Inferior parietal cortex (tissue), 1 donor: ENCODE results near the gene FBXL16.

ENCODE experiments used
- DNase-seq: peaks from one replicate; pipeline ENCODE4 v3.0.0-alpha.2; 2016; ENCODE audit errors: extremely low spot score

The FBXL16 gene

DNA sequence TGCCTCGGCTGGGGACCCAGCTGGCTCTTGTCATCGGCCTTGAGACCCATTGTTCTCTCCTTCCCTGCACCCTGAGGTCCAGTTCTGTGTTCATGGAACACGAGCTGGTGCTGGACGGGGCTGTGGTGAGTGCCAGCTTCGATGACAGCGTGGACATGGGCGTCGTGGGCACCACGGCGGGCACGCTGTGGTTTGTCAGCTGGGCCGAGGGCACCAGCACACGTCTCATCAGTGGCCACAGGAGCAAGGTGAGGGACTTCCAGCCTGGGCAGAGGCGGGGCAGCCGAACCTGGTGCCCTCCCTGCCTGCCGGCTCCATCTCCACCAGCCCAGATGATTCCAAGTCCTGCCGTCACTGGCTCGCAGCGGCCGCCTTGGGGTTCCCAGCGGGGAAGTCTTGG lies 43.0 kb downstream of the FBXL16 start:
- no peak for DNase-seq

DNA sequence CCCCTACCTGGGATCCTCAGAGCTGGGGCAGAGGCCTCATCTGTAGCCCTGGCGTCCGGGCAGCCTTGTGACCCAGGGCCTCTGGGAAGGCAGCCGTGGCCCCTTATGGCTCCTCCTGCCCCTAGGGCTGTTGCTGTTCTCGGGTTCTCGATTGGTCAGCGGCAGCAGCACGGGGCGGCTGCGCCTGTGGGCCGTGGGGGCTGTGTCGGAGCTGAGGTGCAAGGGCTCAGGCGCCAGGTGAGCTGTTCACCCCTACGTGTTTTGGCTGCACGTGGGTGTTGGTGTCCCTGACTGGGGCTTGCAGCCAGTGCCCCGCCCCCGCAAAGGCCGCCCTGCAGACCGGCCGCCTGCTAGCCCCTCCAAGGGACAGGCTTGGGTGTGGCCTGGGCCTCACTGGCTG lies 43.5 kb downstream of the FBXL16 start:
- DNase-seq = no peak

DNA sequence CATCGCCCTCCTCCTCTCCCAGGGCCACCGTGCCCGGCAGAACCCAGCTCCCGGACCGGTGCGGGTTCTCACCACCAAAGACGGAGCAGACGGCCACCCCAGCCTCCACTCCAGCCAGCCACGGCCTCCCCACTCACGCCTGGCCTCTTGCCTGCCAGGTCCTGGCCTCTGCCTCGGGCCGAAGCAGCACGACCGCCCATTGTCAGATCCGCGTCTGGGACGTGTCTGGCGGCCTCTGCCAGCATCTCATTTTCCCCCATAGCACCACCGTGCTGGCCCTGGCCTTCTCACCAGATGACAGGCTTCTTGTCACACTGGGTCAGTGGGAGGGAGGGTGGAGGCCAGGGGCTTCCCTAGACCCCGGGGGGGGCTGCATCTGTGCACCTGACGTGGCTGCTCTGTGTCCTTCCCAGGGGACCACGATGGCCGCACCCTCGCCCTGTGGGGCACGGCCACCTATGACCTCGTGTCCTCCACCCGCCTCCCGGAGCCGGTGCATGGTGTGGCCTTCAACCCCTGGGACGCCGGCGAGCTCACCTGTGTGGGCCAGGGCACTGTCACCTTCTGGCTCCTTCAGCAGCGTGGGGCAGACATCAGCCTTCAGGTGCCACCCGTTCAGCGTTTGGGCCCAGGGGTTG lies 44.3 kb downstream of the FBXL16 start:
- no peak for DNase-seq

DNA sequence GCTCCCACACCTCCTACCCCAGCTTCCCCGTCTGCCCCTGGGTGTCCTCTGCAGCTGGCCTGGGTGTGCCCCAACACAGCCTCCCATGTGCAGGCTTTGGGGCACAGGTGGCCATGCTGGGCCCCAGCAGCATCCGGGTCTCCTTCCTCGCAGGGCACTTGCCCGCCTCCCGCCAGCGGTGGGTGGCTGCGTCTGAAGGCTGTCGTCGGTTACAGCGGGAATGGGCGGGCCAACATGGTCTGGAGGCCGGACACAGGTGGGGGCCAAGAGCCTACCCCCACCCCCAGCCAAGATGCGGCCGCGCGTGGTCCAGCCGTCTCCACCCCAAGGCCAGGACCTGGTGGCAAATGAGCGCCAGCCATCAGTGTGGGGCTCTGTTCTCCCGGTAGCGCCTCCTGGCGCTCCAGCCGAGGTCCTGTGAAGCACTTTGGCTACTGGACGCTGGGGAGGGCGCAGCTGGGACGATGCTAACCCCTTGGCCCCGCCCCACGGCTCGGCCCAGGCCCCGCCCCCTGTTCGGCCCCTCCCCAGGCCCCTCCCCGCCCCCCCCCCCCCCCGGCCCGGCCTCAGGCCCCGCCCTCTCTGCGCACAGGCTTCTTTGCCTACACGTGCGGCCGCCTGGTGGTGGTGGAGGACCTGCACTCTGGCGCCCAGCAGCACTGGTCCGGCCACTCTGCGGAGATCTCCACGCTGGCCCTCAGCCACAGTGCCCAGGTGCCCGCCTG lies 45.0 kb downstream of the FBXL16 start:
- DNase-seq = peak; percentile 75

DNA sequence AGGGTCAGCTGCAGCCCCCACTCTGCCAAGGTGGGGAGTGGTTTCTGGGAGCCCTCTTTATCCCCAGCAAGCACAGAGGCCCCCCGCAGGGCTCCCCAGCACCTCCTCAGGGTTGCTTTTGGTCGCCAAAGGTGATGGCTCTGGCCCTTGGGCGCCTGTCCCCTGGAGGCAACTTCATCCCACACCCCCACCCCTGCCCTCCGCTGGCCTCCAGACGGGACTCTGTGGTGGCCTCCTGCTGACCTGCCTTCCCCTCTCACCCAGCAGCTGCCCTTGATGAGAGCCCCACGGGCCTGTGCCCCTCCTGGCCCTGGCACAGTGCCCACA lies 45.5 kb downstream of the FBXL16 start:
- DNase-seq = no peak

DNA sequence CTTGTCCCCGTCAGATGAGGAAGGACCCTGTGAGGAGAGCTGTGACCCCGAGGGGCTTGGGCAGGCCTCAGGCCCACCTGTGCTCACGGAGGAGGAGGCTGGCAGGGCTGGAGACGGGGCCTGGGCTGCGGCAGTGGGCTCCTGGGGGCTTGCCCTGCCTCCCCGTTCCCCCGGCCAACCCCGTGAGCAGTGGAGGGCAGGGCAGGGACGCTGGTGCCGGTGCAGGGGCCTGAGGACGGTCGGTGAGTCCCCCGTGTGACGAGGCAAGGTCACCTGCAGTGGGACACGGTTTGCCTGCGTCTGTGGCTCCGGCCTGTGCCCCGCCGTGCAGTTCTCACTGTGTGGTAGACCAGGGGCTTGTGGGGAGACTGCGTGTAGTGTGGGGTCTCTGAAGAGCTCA lies 46.0 kb downstream of the FBXL16 start:
- no peak for DNase-seq

DNA sequence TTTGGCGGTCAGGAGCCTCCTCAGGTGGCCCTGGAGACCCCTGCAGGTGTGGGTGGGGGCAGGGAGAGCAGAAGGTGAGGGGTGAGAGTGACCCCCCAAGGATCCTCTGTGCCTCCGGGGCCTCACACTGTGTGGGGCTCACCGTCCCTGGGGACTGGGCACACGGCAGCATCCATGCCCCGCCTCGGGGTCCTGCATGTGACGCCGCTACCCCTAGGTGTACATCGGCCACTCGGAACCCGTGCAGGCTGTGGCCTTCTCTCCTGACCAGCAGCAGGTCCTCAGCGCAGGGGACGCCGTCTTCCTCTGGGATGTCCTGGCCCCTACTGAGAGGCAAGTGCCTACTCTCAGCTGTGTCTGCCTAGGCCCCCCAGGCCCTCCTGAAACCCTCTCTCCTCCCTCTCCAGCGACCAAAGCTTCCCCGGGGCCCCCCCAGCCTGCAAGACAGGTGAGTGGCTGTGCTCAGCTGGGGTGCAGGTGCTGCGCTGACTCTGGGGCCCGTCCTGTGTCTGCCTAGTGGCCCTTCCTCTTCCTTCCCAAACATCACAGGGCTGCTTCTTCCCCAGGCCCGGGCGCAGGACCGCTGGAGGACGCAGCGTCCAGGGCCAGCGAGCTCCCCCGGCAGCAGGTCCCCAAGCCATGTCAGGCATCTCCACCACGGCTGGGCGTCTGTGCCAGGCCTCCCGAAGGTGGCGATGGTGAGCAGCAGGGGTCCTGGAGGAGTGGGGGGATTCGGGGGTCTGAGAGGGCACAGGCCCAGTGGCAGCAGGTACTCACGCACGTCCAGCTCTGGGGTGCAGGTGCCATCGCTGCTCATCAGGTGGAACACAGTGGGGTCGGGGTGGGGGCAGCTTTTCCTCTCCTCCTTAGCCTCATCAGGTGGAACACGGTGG lies 46.7 kb downstream of the FBXL16 start:
- DNase-seq = no peak

DNA sequence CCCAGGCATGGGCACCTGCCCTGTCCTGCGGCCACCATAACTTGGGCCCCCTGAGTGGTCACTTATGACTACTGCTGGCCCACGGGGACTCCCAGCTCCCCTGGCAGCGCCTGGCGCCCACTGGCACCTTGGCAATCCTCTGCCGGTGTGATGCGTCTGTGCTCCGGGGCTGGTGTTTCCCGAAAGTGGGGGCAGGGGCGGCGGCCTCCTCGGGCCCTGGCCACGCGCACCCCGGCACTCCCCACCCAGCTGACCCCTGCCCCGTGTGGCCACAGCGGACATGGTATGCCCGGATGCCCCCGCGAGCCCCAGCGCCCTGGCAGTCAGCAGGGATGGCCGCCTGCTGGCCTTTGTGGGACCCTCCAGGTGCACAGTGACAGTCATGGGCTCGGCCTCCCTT lies 48.1 kb downstream of the FBXL16 start:
- DNase-seq = no peak

DNA sequence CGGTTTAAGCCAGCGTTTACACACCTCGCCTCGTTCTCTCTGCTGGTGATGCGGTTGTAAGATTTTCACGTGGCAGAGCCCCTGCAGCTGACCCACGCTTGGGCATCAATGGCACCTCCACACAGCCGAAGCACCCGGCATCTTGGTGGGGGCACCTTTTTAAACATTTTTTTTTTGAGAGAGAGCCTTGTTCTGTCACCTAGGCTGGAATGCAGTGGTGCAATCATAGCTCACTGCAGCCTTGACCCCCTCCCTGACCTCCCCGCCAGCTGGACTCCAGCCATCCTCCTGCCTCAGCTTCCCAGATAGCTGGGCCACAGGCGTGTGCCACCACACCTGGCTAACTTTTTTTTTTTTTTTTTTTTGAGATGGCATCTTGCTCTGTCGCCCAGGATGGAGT lies 51.6 kb downstream of the FBXL16 start:
- DNase-seq = no peak

DNA sequence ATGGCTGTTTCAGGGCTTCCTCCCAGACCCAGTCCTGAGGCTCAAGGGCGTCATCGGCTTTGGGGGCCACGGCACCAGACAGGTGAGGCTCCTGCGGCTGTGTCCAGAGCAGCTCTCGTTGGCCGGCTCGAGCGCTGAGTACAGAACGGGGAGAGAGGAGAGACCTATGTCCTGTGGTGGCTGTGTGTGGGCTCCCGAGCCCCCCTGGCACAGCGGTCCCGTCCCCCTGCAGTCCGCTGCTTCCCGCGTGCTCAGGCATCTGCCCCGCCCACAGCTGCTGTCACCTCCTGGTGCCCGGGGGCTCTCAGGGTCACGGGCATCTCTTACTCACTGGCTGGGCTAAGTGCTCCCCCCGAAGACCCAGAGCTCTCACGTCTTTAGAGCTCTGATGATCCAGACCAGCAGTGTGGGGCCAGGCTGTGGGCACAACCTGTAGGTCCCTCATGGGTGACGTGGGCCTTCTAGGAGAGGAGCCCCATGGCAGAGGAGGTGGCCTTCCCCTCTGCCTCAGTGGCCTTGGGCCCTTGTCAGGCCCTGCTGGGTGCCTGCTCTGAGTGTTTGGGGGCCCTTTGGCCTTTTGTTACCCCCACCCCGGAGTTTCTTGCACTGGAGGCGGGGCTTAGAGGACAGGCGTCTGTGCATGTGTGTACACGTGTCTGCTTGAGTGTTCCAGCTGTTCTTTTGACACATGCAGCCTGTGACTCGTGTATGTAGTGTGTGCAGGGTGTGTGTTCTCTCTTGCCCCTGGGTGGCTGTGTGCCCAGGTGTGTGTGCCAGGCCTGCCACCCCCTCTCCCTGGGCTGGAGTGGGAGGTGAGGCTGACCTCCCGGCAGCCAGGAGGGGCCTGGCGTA lies 52.9 kb downstream of the FBXL16 start:
- no peak for DNase-seq

DNA sequence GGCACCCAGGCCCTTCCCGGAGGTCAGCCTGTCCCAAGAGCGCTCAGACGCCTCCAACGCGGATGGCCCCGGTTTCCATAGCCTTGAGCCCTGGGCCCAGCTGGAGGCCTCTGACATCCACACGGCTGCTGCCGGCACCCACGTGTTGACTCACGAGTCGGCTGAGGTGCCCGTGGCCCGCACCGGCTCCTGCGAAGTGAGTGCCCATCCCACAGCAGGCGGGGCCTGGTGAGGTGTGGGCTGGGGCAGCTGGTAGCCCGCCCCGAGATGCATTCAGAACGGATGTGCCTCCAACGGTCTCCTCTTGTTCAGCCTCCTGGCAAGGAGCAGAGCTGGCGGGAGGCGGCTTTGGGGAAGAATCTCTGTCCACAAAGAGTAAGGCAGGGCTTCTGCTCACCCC lies 53.8 kb downstream of the FBXL16 start:
- no peak for DNase-seq

DNA sequence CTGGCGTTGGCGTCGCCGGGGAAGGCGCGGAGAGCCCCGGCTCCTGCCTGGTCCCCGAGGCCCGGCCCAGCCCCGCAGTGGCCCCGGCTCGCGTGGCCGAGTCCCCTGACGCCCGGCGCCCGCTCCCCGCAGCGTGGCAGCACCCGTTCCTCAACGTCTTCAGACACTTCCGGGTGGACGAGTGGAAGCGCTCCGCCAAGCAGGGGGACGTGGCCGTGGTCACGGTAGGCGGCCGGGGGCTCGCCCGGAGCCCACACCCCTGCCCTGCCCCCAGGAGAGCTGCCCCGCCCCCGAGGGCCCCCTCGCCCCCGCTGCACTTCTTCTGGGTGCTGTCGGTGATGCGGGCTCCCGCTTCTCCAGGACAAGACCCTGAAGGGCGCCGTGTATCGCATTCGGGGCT lies 56.0 kb downstream of the FBXL16 start:
- DNase-seq = no peak

DNA sequence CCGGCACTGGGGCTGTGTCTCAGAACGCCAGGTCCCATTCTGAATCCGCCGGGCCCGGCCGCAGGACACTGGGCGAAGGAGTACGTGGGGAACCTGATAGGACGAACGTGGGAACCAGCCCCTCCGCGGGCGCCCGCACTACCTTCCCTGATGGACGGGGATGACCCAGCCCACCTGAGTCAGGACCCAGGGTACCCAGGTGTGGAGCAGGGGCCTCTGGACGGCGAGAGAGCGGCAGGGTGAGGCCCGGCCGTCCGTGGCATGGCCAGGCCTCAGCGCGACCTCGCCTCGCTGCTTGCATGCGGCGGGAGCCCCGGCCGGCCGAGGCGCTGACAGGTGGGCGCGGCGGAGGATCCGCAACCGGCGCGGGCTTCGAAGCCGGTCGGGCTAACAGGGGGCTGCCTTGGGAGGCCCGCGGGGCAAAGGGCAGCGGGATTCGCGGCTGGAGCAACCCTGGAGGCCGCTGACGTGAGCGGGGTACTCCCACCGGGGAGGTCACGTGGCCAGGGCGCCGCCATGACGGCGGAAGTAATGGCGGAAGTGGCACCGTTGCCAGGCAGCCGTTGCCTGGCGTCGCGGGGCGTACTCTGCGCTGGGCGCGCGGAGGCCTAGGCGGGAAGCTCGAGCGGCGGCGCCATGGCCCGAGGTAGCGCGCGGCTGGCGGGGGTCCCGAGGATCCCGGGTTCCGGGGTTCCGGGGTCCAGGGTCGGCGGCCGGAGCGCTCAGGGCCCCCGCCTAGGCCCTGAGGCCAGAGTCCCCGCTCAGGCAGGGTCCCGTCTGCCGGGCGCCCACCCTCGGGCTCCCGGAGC lies 56.6 kb downstream of the FBXL16 start, which contains the start of gene WDR90:
WDR90 (plus strand) TSS at position 585 of the 809 bp plus-strand sequence; CDS start at position 637, 52 bp downstream.
- DNase-seq = peak; percentile 94

DNA sequence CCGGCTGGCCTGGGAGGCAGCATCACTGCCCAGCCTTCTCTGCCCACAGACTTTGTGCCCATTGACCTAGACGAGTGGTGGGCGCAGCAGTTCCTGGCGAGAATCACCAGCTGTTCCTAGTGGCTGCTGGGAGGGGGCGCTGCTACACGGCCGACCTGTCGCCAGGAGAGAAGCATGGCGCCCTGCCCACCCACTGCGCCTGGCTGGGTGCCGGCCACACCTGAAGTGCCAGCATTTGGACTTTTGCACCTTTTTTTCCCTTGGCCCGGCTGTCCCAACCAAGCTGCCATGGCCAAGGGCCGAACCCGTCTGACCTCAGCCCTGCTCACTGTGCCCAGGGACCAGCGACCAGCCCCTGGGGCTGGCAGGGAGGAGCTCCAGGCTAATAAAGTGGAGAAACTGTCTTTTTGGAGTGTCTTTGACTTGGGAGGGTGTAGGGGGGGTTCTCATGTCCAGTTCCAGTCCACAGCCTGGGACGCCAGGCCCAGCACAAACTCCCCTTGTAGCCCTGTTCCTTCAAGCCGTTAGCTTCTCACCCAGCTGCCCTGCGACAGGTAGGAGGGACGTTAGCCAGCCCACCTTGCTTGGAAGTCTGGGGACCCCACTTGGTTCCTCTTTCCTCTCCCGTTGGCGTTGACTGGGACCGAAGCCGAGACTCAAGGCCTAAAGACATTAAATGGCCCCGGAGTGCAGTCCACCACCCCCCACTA lies 57.4 kb downstream of the FBXL16 start:
- no peak for DNase-seq

DNA sequence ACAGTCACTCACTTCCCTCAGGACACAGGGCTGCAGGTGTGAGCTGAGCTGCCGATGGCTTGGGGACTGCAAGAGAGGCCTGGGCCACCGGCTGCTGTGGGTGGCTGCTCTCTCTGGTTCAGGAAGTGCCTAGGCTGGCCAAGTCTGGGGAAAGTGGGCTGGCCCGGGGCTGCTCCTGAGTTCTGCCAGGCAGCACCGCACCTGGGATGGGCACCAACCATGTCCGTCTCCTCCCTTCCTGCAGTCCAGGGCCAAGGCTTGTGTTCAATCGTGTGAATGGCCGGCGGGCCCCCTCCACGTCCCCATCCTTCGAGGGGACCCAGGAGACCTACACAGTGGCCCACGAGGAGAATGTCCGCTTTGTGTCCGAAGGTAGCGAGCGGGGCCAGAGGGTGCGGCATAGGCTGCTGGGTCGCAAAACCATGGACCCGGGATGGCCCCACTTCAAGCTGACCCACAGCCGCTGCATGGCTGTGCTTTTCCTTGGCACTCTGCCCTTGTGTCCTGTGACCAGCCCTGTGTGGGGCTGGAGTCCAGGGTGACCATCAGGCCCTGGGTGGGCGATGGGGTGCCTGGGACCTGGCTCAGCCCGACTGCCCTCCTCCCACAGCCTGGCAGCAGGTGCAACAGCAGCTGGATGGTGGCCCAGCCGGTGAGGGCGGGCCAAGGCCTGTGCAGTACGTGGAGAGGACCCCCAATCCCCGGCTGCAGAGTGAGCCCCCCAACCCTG lies 58.3 kb downstream of the FBXL16 start:
- no peak for DNase-seq

DNA sequence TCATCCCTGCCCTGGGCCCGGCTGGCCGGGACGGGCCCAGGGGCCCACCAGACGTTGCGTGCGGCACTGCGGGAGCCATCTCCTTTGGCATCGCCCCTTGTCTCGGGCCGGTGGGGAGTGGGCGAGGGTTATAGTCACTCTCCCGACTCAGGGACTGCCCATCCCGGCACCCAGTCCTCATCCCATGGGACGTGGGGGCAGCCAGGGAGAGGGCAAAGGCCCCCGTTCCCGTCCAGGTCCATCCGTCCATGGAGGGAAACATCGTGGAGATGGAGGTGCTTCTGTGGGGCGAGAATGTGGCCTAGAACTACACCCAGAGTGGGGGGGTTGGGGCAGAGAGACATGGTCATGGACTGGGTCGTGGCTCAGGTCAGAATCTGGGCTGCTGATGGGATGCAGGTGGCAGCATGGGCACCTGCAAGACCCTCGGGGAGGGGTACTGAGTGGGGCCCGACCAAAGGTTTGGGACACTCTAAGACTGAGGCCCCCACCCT lies 58.9 kb downstream of the FBXL16 start:
- DNase-seq = no peak

DNA sequence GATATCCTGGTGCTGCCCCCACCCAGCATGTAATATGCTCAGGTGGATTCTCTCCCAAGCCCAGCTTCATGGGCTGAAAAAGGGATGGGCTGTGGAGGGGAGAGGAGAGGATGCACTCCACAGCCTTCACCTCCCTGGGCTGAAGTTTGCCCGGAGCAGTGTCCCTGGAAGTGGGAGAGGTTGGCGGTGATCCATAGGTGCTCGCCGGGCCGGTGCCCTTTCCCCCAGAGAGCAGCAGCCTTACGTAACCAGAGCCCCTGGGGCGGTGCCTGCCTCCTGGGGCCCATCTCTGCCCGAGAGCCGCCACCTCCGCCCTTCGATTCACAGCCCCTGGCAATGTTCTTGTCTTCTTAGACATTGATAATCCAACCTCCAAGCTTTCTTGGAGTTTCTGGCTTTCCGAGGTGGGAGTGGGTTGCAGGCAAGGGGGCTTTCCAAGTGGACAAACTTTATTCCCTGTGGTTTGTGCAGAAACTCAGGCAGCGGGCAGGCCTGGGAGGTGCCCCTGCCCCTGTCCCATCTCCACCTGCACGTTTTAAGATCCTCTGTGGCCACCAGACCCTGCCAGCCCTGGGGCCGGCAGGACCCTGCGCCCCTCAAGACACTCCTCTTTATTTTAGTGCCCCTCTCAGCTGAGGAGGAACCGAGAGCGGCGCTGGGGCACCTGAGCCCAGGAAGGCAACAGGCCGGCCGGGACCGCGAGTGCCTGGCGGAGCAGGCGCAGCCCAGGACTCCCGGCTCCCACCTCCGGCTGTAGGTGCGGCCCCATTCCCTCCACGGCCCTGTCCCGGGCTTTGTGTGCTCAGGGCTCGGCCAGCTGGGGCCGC lies 59.5 kb downstream of the FBXL16 start:
- DNase-seq = no peak

DNA sequence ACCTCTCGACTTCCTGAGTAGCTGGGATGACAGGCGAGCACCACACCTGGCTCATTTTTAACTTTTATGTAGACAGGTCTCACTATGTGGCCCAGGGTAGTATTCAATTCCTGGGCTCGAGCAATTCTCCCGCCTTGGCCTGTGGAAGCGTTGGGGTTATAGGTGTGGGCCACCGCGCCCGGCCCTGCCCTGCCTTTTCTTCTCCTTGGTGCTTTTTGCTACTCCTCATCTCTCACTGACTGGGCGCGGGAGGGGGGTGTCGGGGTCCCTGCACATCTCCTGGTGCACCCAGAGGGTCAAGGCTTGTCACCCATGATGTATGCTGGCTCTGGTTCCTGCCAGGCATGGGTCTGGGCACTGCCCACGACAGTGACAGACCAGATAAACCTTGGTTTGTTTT lies 61.0 kb downstream of the FBXL16 start:
- no peak for DNase-seq

DNA sequence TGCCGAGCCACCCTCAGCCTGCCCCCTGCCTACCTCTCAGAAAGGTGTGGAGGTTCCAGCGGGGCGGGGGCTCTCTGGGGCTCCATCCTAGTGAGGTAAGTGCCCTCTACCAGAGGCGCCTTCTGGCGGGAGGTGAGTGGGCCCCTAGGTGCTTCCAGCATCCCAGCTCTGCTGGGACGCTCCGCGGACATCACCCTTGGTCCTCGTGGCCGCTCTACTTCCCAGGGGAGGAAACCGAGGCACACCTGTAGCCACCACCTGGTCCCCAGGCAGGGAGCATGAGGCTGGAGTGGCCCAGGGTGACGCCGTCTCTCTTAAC lies 62.6 kb downstream of the FBXL16 start:
- no peak for DNase-seq
